CD14-positive monocyte (primary cell): ENCODE data around the gene MRPS6. TPM values are rescaled to one million over a fixed set of nuclear protein-coding genes. Genes with fewer than 3 reads are reported as not detected.
A peak's percentile ranks its signal among the peaks of the same experiment; 100 is the strongest.

Source experiments
- DNase-seq, 3 donors: peaks; one replicate each; pipeline ENCODE4 v3.0.0-alpha.2; 2011 to 2022
- H2AFZ ChIP-seq: 2 replicates; pipeline ENCODE4 v1.6.0; 2012; ENCODE audit warnings: mild to moderate bottlenecking, low read depth, low read length, inconsistent platforms; ENCODE audit not compliant: insufficient read depth, poor library complexity, severe bottlenecking
- H3K27ac ChIP-seq, 2 donors: 1 replicate in 1 of 2; 2 replicates in 1 of 2; pipeline ENCODE4 v1.5.1; 2012 to 2013; ENCODE audit warnings: low read length in 2 of 2, control low read depth in 1 of 2, inconsistent platforms in 1 of 2, low read depth in 1 of 2, mild to moderate bottlenecking in 1 of 2
- H3K27me3 ChIP-seq, 2 donors: one replicate each; pipeline versions ENCODE4 v1.6.0 to v1.6.1; 2011 to 2013; ENCODE audit warnings: low read length in 2 of 2; ENCODE audit not compliant: control insufficient read depth in 2 of 2, insufficient read depth in 2 of 2
- H3K36me3 ChIP-seq, 2 donors: replicated peaks in 1 of 2; 1 replicate in 1 of 2; 2 replicates in 1 of 2; pipeline versions ENCODE4 v1.5.1 to v1.6.1; 2012 to 2013; ENCODE audit warnings: low read length in 2 of 2, control low read depth in 1 of 2, inconsistent platforms in 1 of 2, mild to moderate bottlenecking in 1 of 2; ENCODE audit not compliant: insufficient read depth in 2 of 2, control insufficient read depth in 1 of 2
- H3K4me1 ChIP-seq, 2 donors: 1 replicate in 1 of 2; 2 replicates in 1 of 2; pipeline versions ENCODE4 v1.5.1 to v1.6.1; 2012 to 2013; ENCODE audit warnings: low read length in 2 of 2, control low read depth in 1 of 2, inconsistent platforms in 1 of 2, mild to moderate bottlenecking in 1 of 2, moderate library complexity in 1 of 2; ENCODE audit not compliant: insufficient read depth in 2 of 2, control insufficient read depth in 1 of 2
- H3K4me2 ChIP-seq: replicated peaks from 2 replicates; pipeline ENCODE3; 2012; ENCODE audit warnings: low read length, moderate library complexity, mild to moderate bottlenecking; ENCODE audit not compliant: poor library complexity, severe bottlenecking; ENCODE audit errors: extremely low read depth
- H3K4me3 ChIP-seq, 3 experiments: fragments of 200-600 bp in 1 of 3; sonication (generic) in 1 of 3; replicated peaks in 1 of 3; 1 replicate in 2 of 3; 2 replicates in 1 of 3; pipeline ENCODE4 v1.5.1; 2011 to 2013; ENCODE audit warnings: low read length in 3 of 3, mild to moderate bottlenecking in 3 of 3, control low read depth in 2 of 3, low read depth in 2 of 3, inconsistent platforms in 1 of 3, moderate library complexity in 1 of 3
- H3K79me2 ChIP-seq: 2 replicates; pipeline ENCODE4 v1.6.0; 2012; ENCODE audit warnings: mild to moderate bottlenecking, control low read depth, inconsistent platforms, low read length, moderate library complexity; ENCODE audit not compliant: insufficient read depth
- H3K9ac ChIP-seq: 2 replicates; pipeline ENCODE4 v1.6.0; 2017; ENCODE audit warnings: low read length, mild to moderate bottlenecking; ENCODE audit not compliant: insufficient read depth, poor library complexity, severe bottlenecking
- H3K9me3 ChIP-seq, 2 donors: replicated peaks in 1 of 2; 1 replicate in 1 of 2; 2 replicates in 1 of 2; pipeline versions ENCODE4 v1.5.1 to v1.6.1; 2012 to 2013; ENCODE audit warnings: low read length in 2 of 2, control low read depth in 1 of 2; ENCODE audit not compliant: control insufficient read depth in 1 of 2, insufficient read depth in 1 of 2
- H4K20me1 ChIP-seq: 2 replicates; pipeline ENCODE4 v1.6.0; 2012; ENCODE audit warnings: mild to moderate bottlenecking, low read length, control low read depth, moderate library complexity; ENCODE audit not compliant: insufficient read depth
- H3K27ac Mint-ChIP-seq, 7 donors: one replicate each; pipeline ENCODE4 v1.8.0; 2020; ENCODE audit warnings: mild to moderate bottlenecking in 7 of 7, mixed read lengths in 7 of 7, moderate library complexity in 6 of 7, inconsistent platforms in 2 of 7
- H3K27me3 Mint-ChIP-seq, 3 donors: one replicate each; pipeline ENCODE4 v1.8.0; 2021 to 2022; ENCODE audit warnings: low read depth in 3 of 3, mild to moderate bottlenecking in 3 of 3, mixed read lengths in 3 of 3, moderate library complexity in 3 of 3, inconsistent platforms in 1 of 3
- H3K36me3 Mint-ChIP-seq, 2 donors: one replicate each; pipeline ENCODE4 v1.8.0; 2020; ENCODE audit warnings: mixed read lengths in 2 of 2, inconsistent platforms in 1 of 2, mild to moderate bottlenecking in 1 of 2
- H3K4me1 Mint-ChIP-seq: one replicate; pipeline ENCODE4 v1.8.0; 2020; ENCODE audit warnings: mild to moderate bottlenecking, mixed read lengths
- H3K4me3 Mint-ChIP-seq, 2 donors: one replicate each; pipeline ENCODE4 v1.8.0; 2020; ENCODE audit warnings: mild to moderate bottlenecking in 2 of 2, mixed read lengths in 2 of 2, moderate library complexity in 1 of 2
- H3K9me3 Mint-ChIP-seq, 7 donors: one replicate each; pipeline ENCODE4 v1.8.0; 2020 to 2022; ENCODE audit warnings: mixed read lengths in 7 of 7, mild to moderate bottlenecking in 6 of 7, moderate library complexity in 6 of 7, inconsistent platforms in 2 of 7
- WGBS: methylation state at CpG from one replicate; pipeline ENCODE4 v1.1.5; 2013; ENCODE audit warnings: missing lambda C conversion rate; ENCODE audit not compliant: insufficient coverage; 5-methylcytosine and 5-hydroxymethylcytosine counted together
- intact Hi-C, 2 donors: fragments of 100-400 bp; cut with micrococcal nuclease; formaldehyde crosslinking; loops; one replicate each; pipeline versions ENCODE4 v1.15.0 to v1.15.1; 2023
- polyA plus RNA-seq, 3 donors: library from polyadenylated mRNA; depleted of rRNA in 1 of 3; unstranded in 2 of 3; stranded (reverse) in 1 of 3; fragments of 300-500 nt in 2 of 3; fragments of >200 nt in 1 of 3; fragmentation: Illumina TruSeq in 2 of 3; gene quantifications; 1 replicate in 2 of 3; 2 replicates in 1 of 3; pipeline ENCODE4 v1.2.3, GENCODE V29; 2012 to 2021
- TF ChIP-seq, protein P1 (sequence below): fragments of 200-600 bp; IDR thresholded peaks from one replicate; pipeline ENCODE4 v1.8.0; 2022; ENCODE audit warnings: antibody characterized with exemption, mild to moderate bottlenecking

Gene MRPS6
- polyA plus RNA-seq, 3 donors, result 29.8 to 124 (median 101) TPM

DNA sequence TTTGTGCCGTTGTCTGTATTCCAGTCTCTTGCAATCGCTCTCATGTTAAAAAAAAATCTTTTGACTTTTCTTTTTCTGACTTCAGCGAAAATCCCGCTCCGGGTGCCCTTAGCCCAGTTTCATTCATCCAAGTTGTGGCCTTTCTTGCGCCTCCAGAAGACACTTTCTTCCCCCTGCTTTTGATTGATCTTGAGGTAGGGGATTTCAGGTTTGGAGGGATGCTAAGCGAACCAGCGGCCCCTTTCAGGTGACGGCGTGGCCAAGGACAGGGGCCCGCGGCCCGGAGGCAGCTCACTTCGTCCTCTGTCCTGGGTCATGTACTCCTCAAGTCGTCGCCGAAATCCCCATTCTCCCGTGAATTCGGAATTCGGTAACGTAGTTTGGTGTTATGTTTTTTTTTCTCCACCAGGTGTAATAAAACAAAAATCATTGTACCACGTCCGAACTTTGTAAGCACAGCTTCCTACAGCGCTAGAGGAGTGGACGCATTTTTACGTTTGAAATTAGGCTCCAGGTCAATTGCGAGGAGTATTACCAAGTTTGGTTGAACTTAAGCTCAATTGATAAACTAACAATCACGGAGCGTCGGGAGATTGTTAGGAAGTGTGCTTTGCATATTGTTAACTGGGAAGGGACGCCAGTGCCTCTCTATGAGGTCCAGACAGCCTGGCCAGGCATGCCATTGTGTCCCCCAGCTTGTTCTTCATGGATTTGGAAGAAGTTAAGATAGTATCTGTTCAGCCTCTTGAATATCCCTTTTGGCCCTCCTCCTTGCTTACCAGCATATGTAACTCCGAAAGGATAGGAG, 1.1 kb downstream of the MRPS6 start:
- intact Hi-C loops, result loop anchor here (5.0 kb wide), 3 partner anchors 128 to 152 kb away; no protein-coding TSS in a partner anchor
- Mint-ChIP-seq H3K27me3 (peaks cover 0 to 3% (median 3%) of the 10 kb centered on the region in 3 donors), H3K27ac (peak overlapping the region in 6 of 7 donors; percentile 63 to 87 (median 80)), H3K4me3 (peak overlapping the region; percentile 92 to 96), H3K36me3 (peaks cover 21 to 26% of the 10 kb centered on the region in 2 donors), H3K9me3 (peaks cover 0 to 1% (median 0%) of the 10 kb centered on the region in 7 donors), H3K4me1 (peaks cover 46% of the 10 kb centered on the region)
- peaks cover 43% of the 10 kb centered on the region for H4K20me1 ChIP-seq
- H2AFZ ChIP-seq, result peak overlapping the region; percentile 53
- H3K4me3 ChIP-seq, result peak overlapping the region; percentile 50 to 82 (median 50)
- DNase-seq, result no peak
- H3K36me3 ChIP-seq, result peaks cover 0 to 7% of the 10 kb centered on the region in 2 donors
- H3K4me1 ChIP-seq, result peaks cover 25 to 35% of the 10 kb centered on the region in 2 donors
- no peaks in the 10 kb centered on the region for H3K9me3 ChIP-seq
- H3K27me3 ChIP-seq, result no peaks in the 10 kb centered on the region
- H3K79me2 ChIP-seq, result peaks cover 31% of the 10 kb centered on the region
- H3K4me2 ChIP-seq, result peak overlapping the region; percentile 91
- H3K27ac ChIP-seq, result no peak overlapping the region
- TF ChIP-seq, protein P1, sequence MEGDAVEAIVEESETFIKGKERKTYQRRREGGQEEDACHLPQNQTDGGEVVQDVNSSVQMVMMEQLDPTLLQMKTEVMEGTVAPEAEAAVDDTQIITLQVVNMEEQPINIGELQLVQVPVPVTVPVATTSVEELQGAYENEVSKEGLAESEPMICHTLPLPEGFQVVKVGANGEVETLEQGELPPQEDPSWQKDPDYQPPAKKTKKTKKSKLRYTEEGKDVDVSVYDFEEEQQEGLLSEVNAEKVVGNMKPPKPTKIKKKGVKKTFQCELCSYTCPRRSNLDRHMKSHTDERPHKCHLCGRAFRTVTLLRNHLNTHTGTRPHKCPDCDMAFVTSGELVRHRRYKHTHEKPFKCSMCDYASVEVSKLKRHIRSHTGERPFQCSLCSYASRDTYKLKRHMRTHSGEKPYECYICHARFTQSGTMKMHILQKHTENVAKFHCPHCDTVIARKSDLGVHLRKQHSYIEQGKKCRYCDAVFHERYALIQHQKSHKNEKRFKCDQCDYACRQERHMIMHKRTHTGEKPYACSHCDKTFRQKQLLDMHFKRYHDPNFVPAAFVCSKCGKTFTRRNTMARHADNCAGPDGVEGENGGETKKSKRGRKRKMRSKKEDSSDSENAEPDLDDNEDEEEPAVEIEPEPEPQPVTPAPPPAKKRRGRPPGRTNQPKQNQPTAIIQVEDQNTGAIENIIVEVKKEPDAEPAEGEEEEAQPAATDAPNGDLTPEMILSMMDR, result no peak
- WGBS, result 55% methylated on average over 29 of the region's 32 CpGs
- peak overlapping the region; percentile 52 for H3K9ac ChIP-seq

- Histone ChIP-seq H3K79me2 (peaks cover 36% of the 10 kb centered on the region), H3K4me1 (peaks cover 25 to 35% of the 10 kb centered on the region in 2 donors), H3K27ac (no peak overlapping the region), H3K9ac (no peak overlapping the region), H3K36me3 (peaks cover 0 to 11% of the 10 kb centered on the region in 2 donors), H3K4me2 (peak overlapping the region; percentile 91), H3K4me3 (peak overlapping the region in 1 of 3 experiments; percentile 82), H3K27me3 (no peaks in the 10 kb centered on the region), H4K20me1 (peaks cover 49% of the 10 kb centered on the region), H2AFZ (no peak overlapping the region), H3K9me3 (no peaks in the 10 kb centered on the region)
- TF ChIP-seq, protein P1, result no peak
- Mint-ChIP-seq H3K27ac (no peak overlapping the region), H3K9me3 (peaks cover 0 to 1% (median 0%) of the 10 kb centered on the region in 7 donors), H3K27me3 (peaks cover 0 to 3% (median 3%) of the 10 kb centered on the region in 3 donors), H3K4me1 (peaks cover 50% of the 10 kb centered on the region), H3K36me3 (peaks cover 26 to 30% of the 10 kb centered on the region in 2 donors), H3K4me3 (peak overlapping the region; percentile 92 to 96)
- WGBS, result 70% methylated on average over 2 of the region's 2 CpGs
- intact Hi-C loops, result loop anchor here in 1 of 2 donors (5.0 kb wide), 1 partner anchor 138 kb away; no protein-coding TSS in a partner anchor
- DNase-seq, result no peak
These were observed 1.7 kb downstream of the MRPS6 start for GRCh38 chr21:34075091-34075425.
